GM12865 (cell line): ENCODE measurements around the gene ANAPC2.
A peak's percentile ranks its signal among the peaks of the same experiment; 100 is the strongest.

Experiments used
- DNase-seq: peaks from one replicate; pipeline ENCODE4 v3.0.0; 2010; ENCODE audit warnings: low read depth
- H3K4me3 ChIP-seq: 2 replicates; pipeline ENCODE4 v1.5.1; 2011; ENCODE audit warnings: mild to moderate bottlenecking, low read depth, low read length, control low read depth
- CTCF ChIP-seq: IDR thresholded peaks from 2 replicates; pipeline ENCODE4 v1.5.1; 2011; ENCODE audit warnings: low read length, control low read depth, low read depth, inconsistent platforms; ENCODE audit not compliant: insufficient read depth; ENCODE audit errors: missing control alignments

ANAPC2 gene

DNA sequence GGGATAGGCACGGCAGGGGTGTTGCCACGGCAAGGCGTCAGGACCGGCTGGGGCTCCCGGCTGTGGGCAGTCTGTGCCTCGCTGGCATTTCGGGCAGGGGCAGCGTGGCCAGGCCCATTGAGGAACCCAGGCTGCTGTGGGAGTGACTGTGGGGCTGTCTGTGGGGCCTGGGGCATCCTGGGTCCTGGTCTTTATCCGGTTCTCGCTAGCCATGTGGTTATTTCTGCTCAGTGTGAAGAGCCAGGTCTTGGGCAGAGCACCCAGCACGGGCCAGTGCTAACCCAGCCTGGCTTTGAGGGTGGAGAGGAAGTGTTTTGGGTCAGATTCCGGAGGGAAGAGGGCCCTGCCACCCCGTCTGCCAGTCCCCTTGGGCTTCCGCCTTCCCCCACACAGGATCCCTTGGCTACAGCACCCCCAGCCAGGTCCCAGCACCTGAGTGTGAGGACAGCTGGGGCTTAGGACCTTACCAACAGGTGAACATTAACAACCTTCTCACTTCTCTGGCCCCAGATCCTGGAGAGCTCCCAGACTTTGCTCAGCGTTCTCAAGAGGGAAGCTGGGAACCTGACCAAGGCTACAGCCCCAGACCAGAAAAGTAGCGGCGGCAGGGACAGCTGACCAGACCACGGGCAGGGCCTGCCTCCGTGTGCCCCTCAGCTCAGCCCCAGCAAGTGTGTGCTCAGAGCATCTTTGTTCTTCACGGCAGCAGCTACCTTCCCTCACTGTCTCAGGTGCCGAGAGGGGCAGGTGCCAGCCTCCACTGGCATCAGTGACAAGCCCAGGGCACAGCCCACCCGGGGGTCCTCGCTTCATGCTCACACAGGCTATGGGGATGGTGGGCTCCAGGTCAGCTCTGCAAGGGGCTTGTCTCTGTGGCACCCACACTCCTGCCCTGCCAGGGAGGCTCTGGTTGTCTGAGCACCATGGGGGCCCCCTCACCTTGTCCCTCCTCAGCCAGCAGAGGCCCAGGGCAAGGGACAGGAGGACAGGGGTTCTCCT lies 1.2 kb upstream of the ANAPC2 start:
- DNase-seq: no peak
- peak overlapping the region; percentile 96 for H3K4me3 ChIP-seq
- TF ChIP-seq CTCF: no peak

DNA sequence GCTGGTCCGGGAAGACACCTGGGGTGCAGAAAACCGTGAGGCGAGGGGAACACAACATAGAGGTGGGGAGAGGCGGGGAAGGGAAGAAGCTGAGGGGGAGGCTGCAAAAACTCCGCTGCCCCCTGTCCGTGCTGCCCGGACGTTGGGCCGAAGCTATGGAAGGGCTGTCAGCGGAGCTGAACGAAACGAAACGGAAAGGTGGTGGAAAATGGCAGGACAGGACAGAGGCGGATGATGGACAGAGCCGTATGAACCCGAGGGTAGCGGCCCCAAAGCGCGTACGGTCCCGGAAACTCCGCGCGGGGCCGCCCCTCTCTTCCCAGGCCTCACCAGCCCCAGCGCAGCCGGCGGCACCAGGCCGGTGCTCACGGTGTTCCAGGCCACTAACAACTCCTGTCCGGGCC lies 272 bp downstream of the ANAPC2 start:
- no peak for TF ChIP-seq CTCF
- peak overlapping the region; percentile 96 for H3K4me3 ChIP-seq
- no peak for DNase-seq

- DNase-seq: no peak
- peak overlapping the region; percentile 96 for H3K4me3 ChIP-seq
- no peak for TF ChIP-seq CTCF
Observed at GRCh38 chr9:137187386-137187785, 974 bp downstream of the ANAPC2 start.

DNA sequence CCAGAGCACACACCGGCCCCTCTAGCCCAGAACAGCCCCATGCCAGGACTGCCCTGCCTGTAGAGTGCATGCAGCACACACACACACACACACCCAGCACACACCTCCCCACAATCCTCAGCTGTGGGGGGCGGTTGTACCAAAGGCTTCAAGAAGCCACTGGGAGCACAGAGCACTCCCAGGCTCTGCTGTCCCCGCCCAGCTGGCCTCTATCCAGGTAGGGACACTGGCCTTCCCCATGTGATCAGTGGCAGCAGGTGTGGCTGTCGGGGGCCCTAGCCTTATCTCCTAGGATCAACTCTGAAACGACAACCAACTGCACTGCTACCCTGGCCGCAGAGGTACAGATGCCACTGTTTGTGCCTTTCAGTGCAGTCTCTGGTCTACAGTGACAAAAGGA lies 2.0 kb downstream of the ANAPC2 start:
- H3K4me3 ChIP-seq: no peak overlapping the region
- no peak for DNase-seq
- no peak for TF ChIP-seq CTCF

DNA sequence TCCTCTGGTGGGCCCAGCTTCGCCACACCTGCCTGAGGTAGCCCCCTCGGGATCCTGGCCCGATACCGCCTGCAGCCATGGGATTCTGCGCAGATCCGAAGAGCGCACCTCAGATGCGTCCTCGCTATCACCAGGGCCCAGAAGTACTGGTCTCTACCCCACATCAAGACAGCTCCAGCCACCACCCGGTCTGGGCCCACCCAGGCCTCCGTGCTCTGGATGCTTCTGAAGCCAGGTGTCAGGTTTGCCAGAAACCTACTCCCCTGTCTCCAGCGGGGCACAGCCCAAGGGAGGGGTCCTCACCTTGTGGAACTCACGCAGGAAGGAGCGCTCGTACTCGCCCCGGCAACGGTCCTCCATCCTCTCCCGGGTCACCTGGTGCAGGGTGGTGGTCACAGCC lies 2.4 kb downstream of the ANAPC2 start:
- DNase-seq: no peak
- H3K4me3 ChIP-seq: no peak overlapping the region
- TF ChIP-seq CTCF: no peak

DNA sequence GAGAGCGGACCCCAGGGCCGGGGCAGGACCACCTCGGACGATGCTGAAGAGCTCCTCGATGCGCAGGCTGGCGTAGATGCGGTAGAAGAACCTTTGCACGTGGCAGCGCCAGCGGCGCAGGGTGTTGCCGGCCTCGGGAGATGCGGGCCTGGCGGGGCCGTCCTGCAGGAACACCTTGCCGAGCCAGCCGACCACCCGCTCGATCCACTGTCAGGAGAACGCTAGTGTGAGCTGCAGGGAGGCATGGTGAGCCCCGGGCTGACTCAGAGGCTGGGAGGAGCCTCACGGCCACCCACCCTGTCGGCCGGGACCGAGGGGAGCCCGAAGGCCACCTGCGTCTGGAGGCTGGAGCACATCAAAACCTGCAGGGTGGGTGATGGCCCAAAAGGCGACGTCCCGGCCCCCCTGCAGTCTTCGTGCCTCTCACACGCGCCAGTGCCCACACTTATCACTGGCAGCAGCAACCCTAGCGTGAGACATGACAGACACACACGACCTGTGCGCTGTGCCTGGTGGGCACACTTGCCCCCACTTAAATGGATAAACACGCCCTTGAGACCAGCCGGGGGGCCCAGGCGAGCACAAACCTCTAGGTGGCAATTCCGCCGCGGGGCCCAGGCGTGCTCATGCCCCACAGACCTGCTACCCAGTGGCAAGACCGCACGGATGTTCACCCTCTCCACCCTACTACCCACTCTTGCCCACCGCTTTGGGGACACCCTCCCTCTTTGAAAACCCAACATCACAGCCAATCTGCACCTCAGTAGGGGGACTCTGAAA lies 3.3 kb downstream of the ANAPC2 start:
- TF ChIP-seq CTCF: no peak
- no peak overlapping the region for H3K4me3 ChIP-seq
- no peak for DNase-seq
